HepG2 (cell line): ENCODE measurements around the gene KLKB1.

Experiments used
- POLR2A ChIP-seq, 2 experiments: IDR thresholded peaks; 2 replicates each; pipeline ENCODE4 v1.6.1; 2011; ENCODE audit warnings: low read depth in 2 of 2, low read length in 2 of 2, mild to moderate bottlenecking in 1 of 2, moderate library complexity in 1 of 2; ENCODE audit not compliant: insufficient read depth in 1 of 2
- ZC3H4 ChIP-seq: sonication (generic); formaldehyde crosslinking; IDR thresholded peaks from 2 replicates; pipeline ENCODE4 v1.4.0; 2020; ENCODE audit warnings: missing genetic modification reagents, borderline replicate concordance
- ZNF335 ChIP-seq: sonication (generic); formaldehyde crosslinking; IDR thresholded peaks from 2 replicates; pipeline ENCODE4 v1.4.0; 2020; ENCODE audit warnings: missing genetic modification reagents
- TF ChIP-seq, protein P1 (sequence below): sonication (generic); formaldehyde crosslinking; IDR thresholded peaks from 2 replicates; pipeline ENCODE4 v1.5.1; 2020; ENCODE audit warnings: missing genetic modification reagents, mild to moderate bottlenecking, borderline replicate concordance
- TF ChIP-seq, protein P2 (sequence below): sonication (generic); formaldehyde crosslinking; IDR thresholded peaks from 2 replicates; pipeline ENCODE4 v1.5.0; 2020; ENCODE audit warnings: mild to moderate bottlenecking, missing genetic modification reagents, moderate library complexity

DNA sequence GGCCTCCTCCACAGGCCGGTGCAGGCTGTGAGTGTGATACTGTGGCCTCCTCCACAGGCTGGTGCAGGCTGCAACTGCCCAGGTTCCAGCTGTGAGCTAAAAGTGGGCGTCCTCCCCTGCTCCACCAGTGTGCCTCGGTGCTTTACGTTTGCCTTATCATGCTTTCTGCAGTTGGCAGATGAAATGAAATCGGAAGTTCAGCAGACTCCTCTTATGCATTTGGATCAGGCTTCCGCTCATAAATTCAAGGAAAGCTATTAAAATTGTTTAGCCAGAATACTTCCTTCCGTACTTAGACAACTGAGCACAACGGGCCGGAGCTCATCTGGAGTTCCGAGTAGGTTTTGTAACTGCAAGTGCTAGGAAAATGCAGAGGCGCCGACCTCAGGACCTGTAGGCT lies 23.9 kb upstream of the KLKB1 start:
- TF ChIP-seq, protein P1, sequence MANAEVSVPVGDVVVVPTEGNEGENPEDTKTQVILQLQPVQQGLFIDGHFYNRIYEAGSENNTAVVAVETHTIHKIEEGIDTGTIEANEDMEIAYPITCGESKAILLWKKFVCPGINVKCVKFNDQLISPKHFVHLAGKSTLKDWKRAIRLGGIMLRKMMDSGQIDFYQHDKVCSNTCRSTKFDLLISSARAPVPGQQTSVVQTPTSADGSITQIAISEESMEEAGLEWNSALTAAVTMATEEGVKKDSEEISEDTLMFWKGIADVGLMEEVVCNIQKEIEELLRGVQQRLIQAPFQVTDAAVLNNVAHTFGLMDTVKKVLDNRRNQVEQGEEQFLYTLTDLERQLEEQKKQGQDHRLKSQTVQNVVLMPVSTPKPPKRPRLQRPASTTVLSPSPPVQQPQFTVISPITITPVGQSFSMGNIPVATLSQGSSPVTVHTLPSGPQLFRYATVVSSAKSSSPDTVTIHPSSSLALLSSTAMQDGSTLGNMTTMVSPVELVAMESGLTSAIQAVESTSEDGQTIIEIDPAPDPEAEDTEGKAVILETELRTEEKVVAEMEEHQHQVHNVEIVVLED (CRISPR knock-in tag), result no peak
- TF ChIP-seq, protein P2, sequence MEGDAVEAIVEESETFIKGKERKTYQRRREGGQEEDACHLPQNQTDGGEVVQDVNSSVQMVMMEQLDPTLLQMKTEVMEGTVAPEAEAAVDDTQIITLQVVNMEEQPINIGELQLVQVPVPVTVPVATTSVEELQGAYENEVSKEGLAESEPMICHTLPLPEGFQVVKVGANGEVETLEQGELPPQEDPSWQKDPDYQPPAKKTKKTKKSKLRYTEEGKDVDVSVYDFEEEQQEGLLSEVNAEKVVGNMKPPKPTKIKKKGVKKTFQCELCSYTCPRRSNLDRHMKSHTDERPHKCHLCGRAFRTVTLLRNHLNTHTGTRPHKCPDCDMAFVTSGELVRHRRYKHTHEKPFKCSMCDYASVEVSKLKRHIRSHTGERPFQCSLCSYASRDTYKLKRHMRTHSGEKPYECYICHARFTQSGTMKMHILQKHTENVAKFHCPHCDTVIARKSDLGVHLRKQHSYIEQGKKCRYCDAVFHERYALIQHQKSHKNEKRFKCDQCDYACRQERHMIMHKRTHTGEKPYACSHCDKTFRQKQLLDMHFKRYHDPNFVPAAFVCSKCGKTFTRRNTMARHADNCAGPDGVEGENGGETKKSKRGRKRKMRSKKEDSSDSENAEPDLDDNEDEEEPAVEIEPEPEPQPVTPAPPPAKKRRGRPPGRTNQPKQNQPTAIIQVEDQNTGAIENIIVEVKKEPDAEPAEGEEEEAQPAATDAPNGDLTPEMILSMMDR (CRISPR knock-in tag), result no peak
- no peak for TF ChIP-seq ZNF335 (CRISPR knock-in tag)
- TF ChIP-seq POLR2A (IDR thresholded peaks at IDR 0.05; ENCODE audit: insufficient read depth in 1 of 2, low read depth in 2 of 2, low read length in 2 of 2), result no peak
- no peak for TF ChIP-seq ZC3H4 (CRISPR knock-in tag)
